CD4-positive, alpha-beta T cell treated with Interleukin-12 subunit alpha and Interleukin-12 subunit beta, for 1 hour (primary cell): Measurements from ENCODE around the gene CDKAL1.
A peak's percentile ranks its signal among the peaks of the same experiment; 100 is the strongest.
"Not testable (repeated sequence)": the region's sequence is repeated elsewhere in the genome, so short reads cannot be mapped to it uniquely, and the experiment has no call there.

Experiments used
- DNase-seq: peaks from one replicate; pipeline ENCODE4 v3.0.0-alpha.2; 2020

CDKAL1 gene

DNA sequence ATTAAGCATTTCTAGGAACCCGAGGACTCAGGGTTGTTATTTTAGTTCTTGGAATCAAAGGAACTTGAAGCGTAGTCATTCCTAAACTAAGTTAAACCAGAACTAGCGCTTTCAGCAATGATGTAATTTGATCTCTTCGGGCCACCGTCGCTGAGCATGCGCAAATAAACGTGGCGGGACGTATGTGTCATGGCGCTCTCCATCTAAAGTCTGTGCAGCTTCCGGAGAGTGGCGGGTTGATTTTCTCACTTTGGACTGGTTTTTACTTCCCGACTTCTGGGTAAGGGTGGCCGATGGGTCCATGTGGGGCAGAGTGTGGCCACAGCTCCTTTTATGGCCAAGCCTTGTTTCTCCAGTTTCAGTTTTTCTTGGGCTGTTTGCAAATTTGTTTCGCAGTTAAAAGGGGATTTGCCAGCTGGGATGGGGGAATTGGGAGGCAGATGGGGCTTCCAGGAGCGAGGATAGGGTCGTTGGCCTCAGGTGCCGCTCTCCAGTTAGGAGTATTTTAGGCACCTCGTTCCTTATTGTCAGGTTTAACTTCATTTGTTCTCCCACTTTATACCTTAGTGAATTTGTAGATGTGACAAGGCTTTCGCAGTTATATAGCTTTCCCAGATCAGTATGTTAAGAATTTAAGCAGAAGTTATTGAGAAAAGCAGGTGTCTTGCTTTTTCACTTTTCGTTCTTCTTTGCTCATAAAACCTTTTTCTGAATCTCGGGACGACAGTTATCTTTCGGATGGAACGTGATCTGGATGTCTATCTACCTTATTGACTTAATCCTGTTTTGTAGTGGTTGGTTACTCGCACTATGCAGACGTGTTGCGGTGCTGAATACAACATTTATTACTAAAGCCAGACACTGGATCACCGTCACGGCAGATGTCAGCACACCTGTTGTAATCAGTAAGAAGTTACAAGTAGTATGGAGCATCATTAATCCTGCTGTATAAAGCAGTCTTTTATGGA lies at the start of gene CDKAL1:
Gene CDKAL1 (plus strand): TSS at position 163 of the 968 bp plus-strand sequence. CDS start 11,894 bp downstream, outside the sequence.
- DNase-seq, result peak; percentile 92

DNA sequence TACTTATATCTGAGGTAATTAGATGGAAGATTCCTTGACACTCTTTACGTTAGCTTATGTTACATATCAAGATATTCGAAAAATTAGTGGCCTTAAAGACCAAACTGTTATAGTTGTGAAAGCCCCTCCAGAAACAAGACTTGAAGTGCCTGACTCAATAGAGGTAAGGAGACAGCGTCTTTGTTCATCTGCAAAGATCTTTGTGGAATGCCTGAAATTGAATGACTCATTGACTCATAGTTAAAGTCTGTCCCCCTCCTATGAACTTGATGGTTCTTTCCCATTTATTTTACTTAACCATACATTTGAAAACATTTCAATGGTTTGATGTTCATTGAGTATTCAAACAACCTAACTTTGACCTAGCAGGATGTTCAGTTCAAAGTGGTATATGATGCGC lies 47.6 kb upstream of the CDKAL1 start:
- no peak for DNase-seq

DNA sequence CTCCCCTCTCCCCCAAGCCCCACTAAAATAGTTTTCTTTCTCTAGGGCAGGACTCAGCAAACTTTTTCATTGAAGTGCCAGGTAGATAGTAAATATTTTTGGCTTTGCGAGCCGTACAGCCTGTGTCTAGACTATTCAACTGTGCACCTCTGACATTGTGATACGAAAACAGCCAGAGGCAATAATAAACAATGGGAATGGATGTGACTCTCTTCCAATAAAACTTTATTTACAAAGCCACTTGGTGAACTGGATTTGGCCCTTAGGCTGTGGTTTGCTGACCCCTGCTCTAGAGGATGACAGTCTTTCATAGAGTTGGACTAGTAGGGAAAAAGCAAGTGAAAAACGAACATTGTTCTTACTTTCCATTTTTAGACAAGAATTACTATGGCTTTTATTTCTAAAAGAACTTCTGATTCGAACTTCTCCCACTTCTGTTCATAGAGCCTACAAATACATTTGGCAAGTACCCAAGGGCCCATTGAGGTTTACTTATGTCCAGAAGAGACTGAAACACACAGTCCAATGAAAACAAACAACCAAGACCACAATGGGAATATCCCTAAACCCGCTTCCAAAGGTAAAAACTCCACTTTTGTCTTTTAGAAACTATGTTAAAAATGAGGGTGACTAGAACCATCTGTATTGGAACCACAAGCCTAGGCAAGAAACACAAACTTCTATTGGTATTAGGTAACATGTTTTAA lies 46.4 kb upstream of the CDKAL1 start:
- DNase-seq, result no peak

- DNase-seq, result no peak
Measured at GRCh38 chr6:20490591-20490990, 43.7 kb upstream of the CDKAL1 start.

GRCh38 chr6:20492099-20492498 lies 42.2 kb upstream of the CDKAL1 start:
- DNase-seq, result no peak

DNA sequence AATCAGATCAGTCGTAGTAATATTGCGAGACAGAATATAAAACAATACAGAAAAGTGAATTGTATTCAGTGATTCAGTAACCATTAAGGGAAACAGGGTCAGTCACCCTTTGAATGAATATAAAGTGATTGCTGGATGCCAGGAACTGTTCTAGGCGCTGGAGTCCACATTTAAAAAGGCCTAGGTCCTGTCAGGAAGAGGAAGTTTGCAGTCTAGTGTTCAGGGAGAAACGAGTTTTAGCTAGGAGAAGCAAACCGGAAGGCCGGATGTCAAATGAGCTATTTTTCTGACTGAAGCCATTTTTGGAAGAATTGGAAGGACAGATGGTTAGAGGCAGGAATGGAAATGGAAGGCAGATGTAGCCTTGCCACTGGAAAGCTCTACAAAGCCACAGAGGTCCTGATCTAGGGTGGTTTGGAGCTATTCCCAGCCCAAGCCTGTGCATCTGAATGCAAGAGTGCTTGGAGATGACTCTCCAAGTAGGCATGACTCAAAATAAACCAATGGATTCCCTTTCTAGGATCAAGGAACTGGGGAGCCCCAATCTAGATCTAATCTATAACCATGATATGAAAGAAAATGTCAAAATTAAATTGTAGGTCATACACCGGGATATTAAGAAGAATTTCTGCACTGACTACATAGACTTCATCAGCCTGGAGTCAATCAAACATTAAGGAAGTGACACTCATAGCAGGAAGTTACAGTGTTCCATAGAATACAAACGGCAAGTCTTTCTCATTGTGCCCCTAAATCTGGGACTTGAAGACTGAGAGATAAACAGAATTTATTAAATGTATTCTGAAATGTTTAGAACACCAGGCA lies 36.8 kb upstream of the CDKAL1 start:
- DNase-seq, result no peak

GRCh38 chr6:20498041-20498385 lies 36.2 kb upstream of the CDKAL1 start:
- no peak for DNase-seq

DNA sequence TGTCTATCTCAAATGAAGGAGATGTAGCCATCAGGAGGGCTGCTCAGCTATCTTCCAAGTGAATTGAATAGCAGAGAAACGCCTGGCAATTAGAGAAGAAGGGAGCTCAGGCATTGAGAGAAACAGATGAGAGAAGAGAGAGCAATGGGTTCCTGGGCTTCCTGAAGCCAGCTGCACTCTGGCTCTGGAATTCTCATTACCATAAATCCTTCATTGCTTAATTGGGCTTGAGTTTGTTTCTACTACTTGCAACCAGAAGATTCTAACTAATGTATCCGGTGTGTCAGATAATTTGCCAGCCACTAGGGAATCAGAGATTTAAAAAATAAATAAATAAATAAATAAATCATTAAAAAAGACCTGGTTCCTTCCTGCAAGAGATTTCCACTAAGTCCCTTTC lies 25.0 kb upstream of the CDKAL1 start:
- DNase-seq, result no peak

- no peak for DNase-seq
Measured at GRCh38 chr6:20511852-20512251, 22.4 kb upstream of the CDKAL1 start.

- DNase-seq, result not testable (repeated sequence)
Measured at GRCh38 chr6:20525208-20525607, 9.0 kb upstream of the CDKAL1 start.

- peak; percentile 65 for DNase-seq
Measured at GRCh38 chr6:20529086-20529448, 5.2 kb upstream of the CDKAL1 start.

GRCh38 chr6:20532881-20533280 lies 1.4 kb upstream of the CDKAL1 start:
- DNase-seq, result no peak

DNA sequence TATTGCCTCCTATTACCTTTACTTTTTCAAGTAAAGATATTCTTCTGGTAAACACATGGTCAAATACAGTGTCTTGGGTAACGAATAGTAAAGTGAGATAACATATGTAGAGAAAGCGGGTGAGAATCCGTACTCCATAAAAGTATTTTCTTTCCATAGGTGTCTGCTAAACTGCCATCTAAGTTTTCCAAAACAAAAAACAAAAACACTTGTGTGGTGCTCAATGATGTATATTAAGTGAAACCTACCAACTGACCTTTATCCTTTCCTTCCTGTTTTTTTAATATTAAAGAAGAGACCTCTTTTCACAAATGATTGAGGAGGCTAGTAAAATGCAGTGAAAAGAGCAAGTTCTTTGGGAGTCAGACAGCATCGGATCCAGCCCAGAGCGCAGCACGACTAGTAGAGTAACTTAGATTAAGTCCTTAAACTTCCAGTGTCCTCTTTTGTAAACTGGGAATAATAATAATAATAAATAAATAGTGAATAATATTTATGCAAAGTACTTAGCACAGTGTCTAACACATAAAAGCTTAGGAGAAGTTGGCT lies 437 bp upstream of the CDKAL1 start:
- DNase-seq, result no peak

- DNase-seq, result no peak
Measured at GRCh38 chr6:20538131-20538662, 3.9 kb downstream of the CDKAL1 start.

GRCh38 chr6:20538907-20539306 lies 4.7 kb downstream of the CDKAL1 start:
- DNase-seq, result no peak

- no peak for DNase-seq
Measured at GRCh38 chr6:20539387-20539786, 5.1 kb downstream of the CDKAL1 start.

- DNase-seq, result no peak
Measured at GRCh38 chr6:20540683-20541082, 6.4 kb downstream of the CDKAL1 start.

DNA sequence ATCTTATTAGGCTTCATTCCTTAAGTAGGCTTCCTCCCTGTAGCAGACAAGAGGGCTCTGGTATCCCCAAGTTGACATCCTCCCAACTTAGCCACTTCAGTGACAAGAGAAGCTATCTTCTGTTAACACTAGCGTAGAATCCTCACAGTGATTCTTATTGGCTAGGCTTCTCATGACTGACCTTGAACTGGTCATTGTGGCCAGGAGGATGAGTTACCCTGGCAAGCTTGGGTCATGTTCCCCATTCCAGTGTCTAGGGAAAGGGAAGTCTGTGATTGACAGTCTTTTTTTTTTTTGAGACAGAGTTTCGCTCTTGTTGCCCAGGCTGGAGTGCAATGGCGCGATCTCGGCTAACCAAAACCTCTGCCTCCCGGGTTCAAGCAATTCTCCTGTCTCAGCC lies 7.1 kb downstream of the CDKAL1 start:
- no peak for DNase-seq

DNA sequence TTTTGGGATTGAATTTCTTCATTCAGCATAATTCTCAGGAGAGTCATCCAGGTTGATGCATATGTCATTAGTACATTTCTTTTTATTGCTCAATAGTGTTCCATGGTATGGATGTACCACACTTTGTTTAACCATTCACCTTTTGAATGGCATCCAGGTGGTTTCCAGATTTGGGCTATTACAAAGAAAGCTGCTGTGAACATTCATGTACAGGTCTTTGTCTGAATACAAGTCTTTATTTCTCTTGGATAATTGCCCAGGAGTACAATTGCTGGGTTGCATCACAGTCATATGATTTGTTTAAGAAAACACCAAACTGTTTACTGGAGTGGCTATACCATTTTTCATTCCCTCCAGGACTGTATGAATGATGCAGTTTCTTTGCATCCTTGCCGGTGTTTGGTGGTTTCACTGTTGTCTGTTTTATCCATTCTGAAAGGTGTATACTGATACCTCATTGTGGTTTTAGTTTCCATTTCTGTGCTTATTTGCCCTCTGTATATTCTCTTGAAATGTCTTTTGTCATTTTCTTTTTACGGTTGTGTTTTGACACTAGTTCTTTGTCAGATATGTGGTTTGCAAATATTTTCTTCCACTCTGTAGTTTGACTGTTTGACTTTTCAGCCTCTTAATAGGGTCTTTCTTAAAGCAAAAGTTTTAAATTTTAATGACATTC lies 8.8 kb downstream of the CDKAL1 start:
- DNase-seq, result no peak

- no peak for DNase-seq
Measured at GRCh38 chr6:20548264-20548663, 14.0 kb downstream of the CDKAL1 start.

GRCh38 chr6:20549398-20549797 lies 15.1 kb downstream of the CDKAL1 start:
- DNase-seq, result not testable (repeated sequence)

DNA sequence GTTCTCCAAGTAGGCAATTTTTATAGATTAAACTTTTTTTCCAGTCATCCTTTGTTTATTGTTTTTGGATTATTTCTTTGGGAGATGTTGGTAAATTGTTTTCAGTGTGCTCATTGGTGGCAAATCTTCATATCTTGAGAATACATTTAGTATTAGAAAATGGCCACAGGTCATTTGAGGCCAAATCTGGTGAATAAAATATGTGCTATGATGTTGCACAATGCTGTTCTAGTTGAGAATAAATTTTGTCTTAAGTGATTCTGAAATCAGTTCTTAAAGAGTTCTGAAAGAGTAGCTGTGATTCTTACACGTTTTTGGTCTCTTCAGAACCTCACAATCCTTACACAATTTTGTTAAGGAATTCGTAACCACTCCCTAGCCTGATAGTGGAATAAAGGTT lies 20.1 kb downstream of the CDKAL1 start:
- no peak for DNase-seq
